ENCODE results near the gene EMC10. TPM values are rescaled to one million over a fixed set of nuclear protein-coding genes. Genes with fewer than 3 reads are reported as not detected.

EMC10 gene
- polyA plus RNA-seq, 1 of the 3 experiments (the other 2 are of a cell fraction), result 218 TPM

- TF ChIP-seq REST (IDR thresholded peaks at IDR 0.05; ENCODE audit: low read depth, low read length), result no peak
- TF ChIP-seq FOSL2 (IDR thresholded peaks at IDR 0.05; ENCODE audit: borderline replicate concordance, low read depth), result no peak
- no peak for TF ChIP-seq GATA2 (CRISPR knock-in tag; IDR thresholded peaks at IDR 0.05)
- TF ChIP-seq FOXJ3 (CRISPR knock-in tag; IDR thresholded peaks at IDR 0.05), result no peak
- no peak for TF ChIP-seq SMC3 (IDR thresholded peaks at IDR 0.05; ENCODE audit: low read depth, low read length)
- no peak for TF ChIP-seq NFIC (IDR thresholded peaks at IDR 0.05; ENCODE audit: borderline replicate concordance)
- no peak for TF ChIP-seq NRF1 (IDR thresholded peaks at IDR 0.05; ENCODE audit: low read depth, low read length)
- TF ChIP-seq SIN3A (IDR thresholded peaks at IDR 0.05; ENCODE audit: borderline replicate concordance, low read depth, low read length), result no peak
Observed at GRCh38 chr19:50458396-50459066, 17.8 kb upstream of the EMC10 start (continued).

GRCh38 chr19:50459067-50459456 lies 17.2 kb upstream of the EMC10 start:
- CTCF ChIA-PET, result no interaction called here
- no peak for DNase-seq
- H3K36me3 ChIP-seq (replicated peaks in 1 of 2; ENCODE audit: control insufficient read depth in 1 of 2, insufficient read depth in 2 of 2, low read length in 1 of 2), result no peaks in the 10 kb centered on the region
- H3K27me3 ChIP-seq (ENCODE audit: insufficient read depth), result peaks cover 5% of the 10 kb centered on the region; the same call in 1 of the 2 replicates
- H3K27ac ChIP-seq (ENCODE audit: low read depth in 2 of 2, low read length in 1 of 2), result no peak overlapping the region
- H3K79me2 ChIP-seq (ENCODE audit: insufficient read depth), result no peaks in the 10 kb centered on the region
- peaks cover 0 to 4% of the 10 kb centered on the region in 2 experiments; a peak in 1 of 4 replicates for H3K4me1 ChIP-seq (ENCODE audit: control insufficient read depth in 1 of 2, insufficient read depth in 2 of 2, low read depth in 1 of 2, low read length in 1 of 2)
- no peaks in the 10 kb centered on the region for H3K9me2 ChIP-seq
- no peak overlapping the region for H3K4me3 ChIP-seq (ENCODE audit: low read depth in 2 of 2, low read length in 1 of 2)
- H3K4me2 ChIP-seq, result no peak overlapping the region
- WGBS (ENCODE audit: low lambda C conversion rate), result 81% methylated on average over 24 of the region's 32 CpGs
- TF ChIP-seq NFIC (IDR thresholded peaks at IDR 0.05; ENCODE audit: borderline replicate concordance), result no peak
- no peak for TF ChIP-seq TAF1 (IDR thresholded peaks at IDR 0.05; ENCODE audit: borderline replicate concordance, low read depth, low read length)
- no peak for TF ChIP-seq ELF1 (IDR thresholded peaks at IDR 0.05)
- no peak for TF ChIP-seq FOSL2 (IDR thresholded peaks at IDR 0.05; ENCODE audit: borderline replicate concordance, low read depth)
- no peak for TF ChIP-seq RCOR1 (IDR thresholded peaks at IDR 0.05; ENCODE audit: low read length)
- TF ChIP-seq TEAD4 (IDR thresholded peaks at IDR 0.05; ENCODE audit: borderline replicate concordance, insufficient read depth), result no peak
- TF ChIP-seq POLR2AphosphoS5 (IDR thresholded peaks at IDR 0.05; ENCODE audit: low read depth, low read length), result no peak
- TF ChIP-seq RXRA (IDR thresholded peaks at IDR 0.05; ENCODE audit: borderline replicate concordance, low read depth), result no peak
- TF ChIP-seq TCF12 (IDR thresholded peaks at IDR 0.05), result no peak
- TF ChIP-seq PBX3 (IDR thresholded peaks at IDR 0.05), result no peak
- TF ChIP-seq RFX5 (IDR thresholded peaks at IDR 0.05; ENCODE audit: low read length), result no peak
- no peak for TF ChIP-seq MEF2A (IDR thresholded peaks at IDR 0.05; ENCODE audit: borderline replicate concordance, low read depth)
- no peak for TF ChIP-seq NRF1 (IDR thresholded peaks at IDR 0.05; ENCODE audit: low read depth, low read length)
- no peak for TF ChIP-seq ZBTB33 (IDR thresholded peaks at IDR 0.05; ENCODE audit: borderline replicate concordance, low read depth)
- no peak for TF ChIP-seq JUND (IDR thresholded peaks at IDR 0.05)
- TF ChIP-seq RAD21 (IDR thresholded peaks at IDR 0.05; ENCODE audit: low read length), result no peak
- no peak for TF ChIP-seq SMC3 (IDR thresholded peaks at IDR 0.05; ENCODE audit: low read depth, low read length)
- no peak overlapping the region for H2AFZ ChIP-seq (ENCODE audit: low read depth)
- no peaks in the 10 kb centered on the region for H3K9me3 ChIP-seq
- no peaks in the 10 kb centered on the region for H3F3A ChIP-seq (replicated peaks; ENCODE audit: insufficient read depth)
- POLR2A ChIA-PET, result no interaction called here
- no peaks in the 10 kb centered on the region for H4K20me1 ChIP-seq (ENCODE audit: insufficient read depth)
- H3K9ac ChIP-seq, result no peak overlapping the region

Data from SK-N-SH (cell line).